ENCODE results near the gene COL28A1.

The COL28A1 gene

GRCh38 chr7:7490003-7490402, 45.7 kb downstream of the COL28A1 start:
- Histone ChIP-seq H3K9ac (ENCODE audit: low read depth, low read length, poor library complexity, severe bottlenecking) (no peak overlapping the region), H3K4me2 (ENCODE audit: low read depth, low read length, poor library complexity, severe bottlenecking) (no peak overlapping the region), H3K4me1 (ENCODE audit: insufficient read depth, low read length, poor library complexity, severe bottlenecking) (no peaks in the 10 kb centered on the region)

DNA sequence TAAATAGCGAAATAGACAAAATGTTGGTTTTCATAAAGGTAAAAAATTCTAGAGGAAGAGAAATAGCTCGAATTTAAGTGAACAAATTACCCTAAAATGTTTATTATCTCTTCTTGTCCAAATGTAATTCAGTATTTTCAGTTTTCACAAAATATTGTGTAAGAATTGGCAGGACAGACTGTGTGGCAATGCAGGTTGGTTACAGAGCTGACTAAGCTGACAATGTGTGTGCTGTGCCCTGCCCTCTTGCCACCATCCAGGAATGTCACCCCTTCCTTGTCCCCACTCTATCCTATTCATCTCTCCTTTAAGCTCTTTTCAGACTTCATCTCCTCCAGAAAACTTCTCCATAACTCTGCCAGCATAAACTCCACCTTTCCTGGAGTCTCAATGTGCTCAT, 46.1 kb downstream of the COL28A1 start:
- H3K9me2 ChIP-seq (replicated peaks; ENCODE audit: low read depth, low read length) = no peaks in the 10 kb centered on the region
- no peaks in the 10 kb centered on the region for H3K36me3 ChIP-seq (ENCODE audit: insufficient read depth, low read length)
- H3K4me3 ChIP-seq (ENCODE audit: low read length, poor library complexity, severe bottlenecking) = no peak overlapping the region
- no peaks in the 10 kb centered on the region for H3K27me3 ChIP-seq (ENCODE audit: insufficient read depth, low read length, poor library complexity, severe bottlenecking)
- H4K20me1 ChIP-seq (ENCODE audit: insufficient read depth, low read length, poor library complexity, severe bottlenecking) = no peaks in the 10 kb centered on the region
- no peaks in the 10 kb centered on the region for H3K79me2 ChIP-seq (ENCODE audit: insufficient read depth, low read length)
- no peak overlapping the region for H2AFZ ChIP-seq (ENCODE audit: low read length)
- no peaks in the 10 kb centered on the region for H3K9me3 ChIP-seq (ENCODE audit: insufficient read depth, low read depth, low read length)
- H3K4me1 ChIP-seq (ENCODE audit: insufficient read depth, low read length, poor library complexity, severe bottlenecking) = no peaks in the 10 kb centered on the region
- no peaks in the 10 kb centered on the region for H3F3A ChIP-seq (ENCODE audit: low read depth)
- H3K4me2 ChIP-seq (ENCODE audit: low read depth, low read length, poor library complexity, severe bottlenecking) = no peak overlapping the region
- TF ChIP-seq EZH2phosphoT487 (IDR thresholded peaks at IDR 0.05; ENCODE audit: borderline replicate concordance) = no peak
- no peak for TF ChIP-seq CTCF (conservative IDR thresholded peaks at IDR 0.05; ENCODE audit: low read length)
- no peak overlapping the region for H3K9ac ChIP-seq (ENCODE audit: low read depth, low read length, poor library complexity, severe bottlenecking)

More at GRCh38 chr7:7490003-7490402, 45.7 kb downstream of the COL28A1 start:
- Histone ChIP-seq H3K4me3 (ENCODE audit: low read length, poor library complexity, severe bottlenecking) (no peak overlapping the region), H3K36me3 (ENCODE audit: insufficient read depth, low read length) (no peaks in the 10 kb centered on the region), H4K20me1 (ENCODE audit: insufficient read depth, low read length, poor library complexity, severe bottlenecking) (no peaks in the 10 kb centered on the region), H3K79me2 (ENCODE audit: insufficient read depth, low read length) (no peaks in the 10 kb centered on the region), H2AFZ (ENCODE audit: low read length) (no peak overlapping the region), H3K27me3 (ENCODE audit: insufficient read depth, low read length, poor library complexity, severe bottlenecking) (no peaks in the 10 kb centered on the region), H3K9me3 (ENCODE audit: insufficient read depth, low read depth, low read length) (no peaks in the 10 kb centered on the region), H3K9me2 (replicated peaks; ENCODE audit: low read depth, low read length) (no peaks in the 10 kb centered on the region), H3F3A (ENCODE audit: low read depth) (no peaks in the 10 kb centered on the region)
- TF ChIP-seq CTCF (conservative IDR thresholded peaks at IDR 0.05; ENCODE audit: low read length) (no peak), EZH2phosphoT487 (IDR thresholded peaks at IDR 0.05; ENCODE audit: borderline replicate concordance) (no peak)

DNA sequence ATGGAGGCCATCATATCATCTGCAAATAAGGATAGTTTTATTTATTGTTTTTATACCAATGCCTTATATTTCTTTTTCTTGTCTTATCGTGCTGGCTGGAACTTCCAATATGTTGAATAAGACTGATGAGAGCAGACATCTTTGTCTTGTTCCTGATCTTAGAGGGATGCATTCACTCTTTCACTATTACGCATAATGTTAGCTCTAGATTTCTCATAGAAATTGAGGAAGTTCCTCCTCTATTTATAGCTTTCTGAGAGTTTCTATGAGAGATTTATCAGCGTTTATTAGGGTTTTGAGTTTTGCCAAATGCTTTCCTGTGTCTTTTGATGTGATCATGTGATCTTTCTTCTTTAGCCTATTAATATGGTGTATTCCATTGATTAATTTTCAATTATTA, 49.3 kb downstream of the COL28A1 start:
- Histone ChIP-seq H3K9me2 (replicated peaks; ENCODE audit: low read depth, low read length) (no peaks in the 10 kb centered on the region), H2AFZ (ENCODE audit: low read length) (no peak overlapping the region), H3K79me2 (ENCODE audit: insufficient read depth, low read length) (no peaks in the 10 kb centered on the region), H3K4me3 (ENCODE audit: low read length, poor library complexity, severe bottlenecking) (no peak overlapping the region), H3K27me3 (ENCODE audit: insufficient read depth, low read length, poor library complexity, severe bottlenecking) (no peaks in the 10 kb centered on the region), H3F3A (ENCODE audit: low read depth) (no peaks in the 10 kb centered on the region), H3K9ac (ENCODE audit: low read depth, low read length, poor library complexity, severe bottlenecking) (no peak overlapping the region), H3K36me3 (ENCODE audit: insufficient read depth, low read length) (no peaks in the 10 kb centered on the region), H3K4me1 (ENCODE audit: insufficient read depth, low read length, poor library complexity, severe bottlenecking) (no peaks in the 10 kb centered on the region), H3K9me3 (ENCODE audit: insufficient read depth, low read depth, low read length) (0 out of 2 replicates have a peak, but pooled peaks cover 5% of the 10 kb centered on the region), H4K20me1 (ENCODE audit: insufficient read depth, low read length, poor library complexity, severe bottlenecking) (no peaks in the 10 kb centered on the region), H3K4me2 (ENCODE audit: low read depth, low read length, poor library complexity, severe bottlenecking) (no peak overlapping the region)
- no peak for TF ChIP-seq CTCF (conservative IDR thresholded peaks at IDR 0.05; ENCODE audit: low read length)
- TF ChIP-seq EZH2phosphoT487 (IDR thresholded peaks at IDR 0.05; ENCODE audit: borderline replicate concordance) = no peak
